ENCODE results near the gene EHMT2. TPM values are rescaled to one million over a fixed set of nuclear protein-coding genes. Genes with fewer than 3 reads are reported as not detected.

EHMT2 gene
- total and polyA plus RNA-seq, 2 of the 8 experiments (the other 6 are each of a cell fraction or from before 2014, with no cell fraction given): 125 to 177 TPM

DNA sequence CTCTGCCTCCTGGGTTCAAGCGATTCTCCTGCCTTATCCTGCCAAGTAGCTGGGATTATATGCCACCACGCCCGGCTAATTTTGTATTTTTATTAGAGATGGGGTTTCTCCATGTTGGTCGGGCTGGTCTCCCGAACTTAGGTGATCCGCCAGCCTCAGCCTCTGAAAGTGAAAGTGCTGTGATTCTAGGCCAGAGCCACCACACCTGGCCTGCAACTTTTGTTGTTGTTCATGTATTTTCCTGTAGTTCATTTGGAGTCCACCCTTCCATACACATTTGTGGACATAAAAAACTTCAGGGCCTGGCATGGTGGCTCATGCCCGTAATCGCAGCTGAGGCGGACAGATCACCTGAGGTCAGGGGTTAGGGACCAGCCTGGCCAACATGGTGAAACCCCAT, 55.4 kb downstream of the EHMT2 start:
- 92% methylated on average over 9 of the region's 9 CpGs; no CpG with 5 or more reads in 1 of the 2 experiments for WGBS, 2 experiments (ENCODE audit: extremely low coverage in 1 of 2, insufficient coverage in 1 of 2, insufficient read length in 1 of 2, insufficient replicate concordance in 2 of 2, low coverage in 1 of 2, low lambda C conversion rate in 2 of 2, missing lambda C conversion rate in 1 of 2)
- no peak overlapping the region for H2BK120ac ChIP-seq (replicated peaks; ENCODE audit: low read depth, low read length)

More for the DNA sequence above, 55.4 kb downstream of the EHMT2 start:
- H2BK5ac ChIP-seq (ENCODE audit: low read depth, low read length): no peak overlapping the region
- H3K4me2 ChIP-seq (ENCODE audit: insufficient read depth in 1 of 2, low read depth in 2 of 2, low read length in 2 of 2): no peak overlapping the region
- peaks cover 4 to 14% of the 10 kb centered on the region in 2 experiments; a peak in 3 of 4 replicates for H3K79me2 ChIP-seq (ENCODE audit: control insufficient read depth in 1 of 2, insufficient read depth in 2 of 2, low read length in 2 of 2)
- H2BK20ac ChIP-seq (ENCODE audit: low read length): no peak overlapping the region
- peaks cover 3% of the 10 kb centered on the region; the same call in 1 of the 2 replicates for H3K79me1 ChIP-seq (ENCODE audit: low read depth, low read length)
- no peaks in the 10 kb centered on the region for H3K9me3 ChIP-seq (ENCODE audit: insufficient read depth in 2 of 2, low read depth in 1 of 2, low read length in 1 of 2)
- ChIA-PET CTCF (ENCODE audit: partially characterized antibody) (interaction anchor here (0.6 to 1.9 kb wide), 5 partner anchors 12 to 154 kb away, joined by 3 to 5 read pairs (median 3); no protein-coding TSS in a partner anchor), POLR2A (ENCODE audit: partially characterized antibody) (interaction anchor here (0.7 to 12.6 kb wide), 16 partner anchors 7 to 956 kb away, joined by 3 to 189 read pairs (median 8); partner anchors contain the start of genes HSPA1A, HSPA1B, HSPA1L and LSM2)
- H3K18ac ChIP-seq (ENCODE audit: extremely low read depth, low read length): no peak overlapping the region
- no peak overlapping the region for H2BK12ac ChIP-seq (ENCODE audit: low read depth, low read length)
- H3K23ac ChIP-seq (ENCODE audit: insufficient read length): no peak overlapping the region
- no peak overlapping the region for H2AK5ac ChIP-seq (ENCODE audit: low read depth, low read length)
- H4K91ac ChIP-seq (replicated peaks; ENCODE audit: insufficient read length, low read length): no peak overlapping the region
- no peak overlapping the region for H4K5ac ChIP-seq (ENCODE audit: insufficient read length, low read depth, low read length)
- H4K8ac ChIP-seq (ENCODE audit: extremely low read depth, insufficient read depth, low read length): peak overlapping the region; percentile 57; the same call in 1 of the 2 replicates
- H2BK15ac ChIP-seq (ENCODE audit: low read length): no peak overlapping the region
- H3K56ac ChIP-seq (replicated peaks; ENCODE audit: insufficient read length, low read depth, low read length): no peak overlapping the region
- no peak overlapping the region for H3K4ac ChIP-seq (replicated peaks; ENCODE audit: insufficient read length, low read depth, low read length)
- peaks cover 7% of the 10 kb centered on the region for H3K23me2 ChIP-seq (ENCODE audit: low read depth, low read length)
- H3K9ac ChIP-seq (replicated peaks in 1 of 4; ENCODE audit: extremely low read depth in 1 of 4, low read depth in 3 of 4, low read length in 3 of 4): no peak overlapping the region
- no peak overlapping the region for H3K14ac ChIP-seq (ENCODE audit: insufficient read length)
- H3K4me3 ChIP-seq (ENCODE audit: extremely low read depth in 1 of 4, insufficient read depth in 2 of 4, low read depth in 3 of 4, low read length in 4 of 4): no peak overlapping the region
- peaks cover 26 to 60% (median 40%) of the 10 kb centered on the region in 4 experiments for H3K36me3 ChIP-seq (ENCODE audit: control insufficient read depth in 2 of 4, insufficient read depth in 4 of 4, low read length in 3 of 4)
- no peak for TF ChIP-seq RAD21 (IDR thresholded peaks at IDR 0.05 in 1 of 2, conservative IDR thresholded peaks at IDR 0.05 in 1 of 2; ENCODE audit: low read depth in 2 of 2, low read length in 2 of 2)
- TF ChIP-seq TCF12 (IDR thresholded peaks at IDR 0.05; ENCODE audit: low read depth, low read length): no peak
- no peak for TF ChIP-seq BACH1 (IDR thresholded peaks at IDR 0.05; ENCODE audit: low read length)
- TF ChIP-seq RBBP5 (IDR thresholded peaks at IDR 0.05; ENCODE audit: borderline replicate concordance, low read depth, low read length): no peak
- no peak for TF ChIP-seq CEBPB (IDR thresholded peaks at IDR 0.05; ENCODE audit: low read depth, low read length)
- H3K27ac ChIP-seq (ENCODE audit: low read depth, low read length): no peak overlapping the region
- peaks cover 2 to 8% (median 5%) of the 10 kb centered on the region in 4 experiments; a peak in 4 of 7 replicates for H3K4me1 ChIP-seq (replicated peaks in 1 of 4; ENCODE audit: control insufficient read depth in 3 of 4, insufficient read depth in 4 of 4, low read length in 3 of 4)
- DNase-seq (ENCODE audit: low read depth in 1 of 2, low spot score in 2 of 2): no peak
- FAIRE-seq: no peak
- H2AFZ ChIP-seq (ENCODE audit: low read length): no peak overlapping the region
- no peaks in the 10 kb centered on the region for H3K27me3 ChIP-seq (replicated peaks in 1 of 4; ENCODE audit: control insufficient read depth in 3 of 4, extremely low read depth in 1 of 4, insufficient read depth in 3 of 4, low read length in 3 of 4)
- peaks cover 16 to 18% of the 10 kb centered on the region in 2 experiments for H4K20me1 ChIP-seq (replicated peaks in 1 of 2; ENCODE audit: control insufficient read depth in 1 of 2, insufficient read depth in 2 of 2, low read length in 2 of 2)

Data from H1 (cell line).